ENCODE results near the gene TRIM73.
"Not testable (repeated sequence)": the region's sequence is repeated elsewhere in the genome, so short reads cannot be mapped to it uniquely, and the experiment has no call there.

Gene TRIM73

GRCh38 chr7:75403455-75404443, 8.3 kb downstream of the TRIM73 start:
- H2BK12ac ChIP-seq (ENCODE audit: low read length); H3K14ac ChIP-seq (ENCODE audit: low read length); H2BK120ac ChIP-seq (ENCODE audit: insufficient read depth, low read length, poor library complexity); H2AK5ac ChIP-seq (ENCODE audit: low read length); H3K9ac ChIP-seq (ENCODE audit: low read length); H3K4me1 ChIP-seq (ENCODE audit: control insufficient read depth in 1 of 2, insufficient read depth in 2 of 2, low read length in 2 of 2); H3K79me1 ChIP-seq (ENCODE audit: low read length); H3K23ac ChIP-seq (ENCODE audit: low read length); H3K27ac ChIP-seq (ENCODE audit: low read depth, low read length); H3K27me3 ChIP-seq (ENCODE audit: insufficient read depth, low read length); H4K91ac ChIP-seq (ENCODE audit: low read depth, low read length); H3K9me3 ChIP-seq (ENCODE audit: insufficient read depth, low read depth, low read length); H4K12ac ChIP-seq (ENCODE audit: low read depth, low read length); H3K79me2 ChIP-seq (ENCODE audit: control insufficient read depth, insufficient read depth, low read length, poor library complexity); H2BK5ac ChIP-seq (ENCODE audit: low read depth, low read length, poor library complexity); H3K4me3 ChIP-seq (ENCODE audit: low read depth, low read length); H3K36me3 ChIP-seq (ENCODE audit: control insufficient read depth in 1 of 2, insufficient read depth in 2 of 2, low read length in 2 of 2); H3K4me2 ChIP-seq (ENCODE audit: low read length); DNase-seq; H4K8ac ChIP-seq (ENCODE audit: low read depth, low read length); H2AFZ ChIP-seq (ENCODE audit: insufficient read depth, low read length, poor library complexity); H3K4ac ChIP-seq (ENCODE audit: low read depth, low read length); H3K18ac ChIP-seq (ENCODE audit: low read length): not testable (repeated sequence)
- WGBS (ENCODE audit: extremely low coverage, insufficient coverage, insufficient read length) = no CpG with 5 or more reads among the region's 28 CpGs

DNA sequence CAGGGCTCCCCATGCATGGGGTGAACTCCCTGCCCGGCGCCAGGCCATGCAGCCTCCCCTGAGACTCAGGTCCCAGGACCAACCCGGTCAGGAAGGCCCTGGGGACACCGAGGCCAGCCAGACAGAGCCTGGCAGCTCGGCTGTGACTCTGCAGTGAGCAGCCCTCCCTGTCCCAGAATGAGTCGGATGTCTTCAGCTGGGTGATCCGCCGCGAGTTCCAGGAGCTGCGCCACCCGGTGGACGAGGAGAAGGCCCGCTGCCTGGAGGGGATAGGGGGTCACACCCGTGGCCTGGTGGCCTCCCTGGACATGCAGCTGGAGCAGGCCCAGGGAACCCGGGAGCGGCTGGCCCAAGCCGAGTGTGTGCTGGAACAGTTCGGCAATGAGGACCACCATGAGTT, 9.2 kb downstream of the TRIM73 start:
- not testable (repeated sequence) for H3K79me1 ChIP-seq (ENCODE audit: low read length); H3K27me3 ChIP-seq (ENCODE audit: insufficient read depth, low read length); H2AFZ ChIP-seq (ENCODE audit: insufficient read depth, low read length, poor library complexity); H3K4me1 ChIP-seq (ENCODE audit: control insufficient read depth in 1 of 2, insufficient read depth in 2 of 2, low read length in 2 of 2); H2BK5ac ChIP-seq (ENCODE audit: low read depth, low read length, poor library complexity); H3K4ac ChIP-seq (ENCODE audit: low read depth, low read length); H2BK12ac ChIP-seq (ENCODE audit: low read length); DNase-seq; H3K9me3 ChIP-seq (ENCODE audit: insufficient read depth, low read depth, low read length); H3K79me2 ChIP-seq (ENCODE audit: control insufficient read depth, insufficient read depth, low read length, poor library complexity); H3K18ac ChIP-seq (ENCODE audit: low read length); H3K23ac ChIP-seq (ENCODE audit: low read length); H3K4me2 ChIP-seq (ENCODE audit: low read length); H3K9ac ChIP-seq (ENCODE audit: low read length); H3K36me3 ChIP-seq (ENCODE audit: control insufficient read depth in 1 of 2, insufficient read depth in 2 of 2, low read length in 2 of 2); H3K14ac ChIP-seq (ENCODE audit: low read length); H4K12ac ChIP-seq (ENCODE audit: low read depth, low read length); H4K91ac ChIP-seq (ENCODE audit: low read depth, low read length); H4K8ac ChIP-seq (ENCODE audit: low read depth, low read length); H2BK120ac ChIP-seq (ENCODE audit: insufficient read depth, low read length, poor library complexity); H2AK5ac ChIP-seq (ENCODE audit: low read length); H3K4me3 ChIP-seq (ENCODE audit: low read depth, low read length); H3K27ac ChIP-seq (ENCODE audit: low read depth, low read length)
- no CpG with 5 or more reads among the region's 18 CpGs for WGBS (ENCODE audit: extremely low coverage, insufficient coverage, insufficient read length)

DNA sequence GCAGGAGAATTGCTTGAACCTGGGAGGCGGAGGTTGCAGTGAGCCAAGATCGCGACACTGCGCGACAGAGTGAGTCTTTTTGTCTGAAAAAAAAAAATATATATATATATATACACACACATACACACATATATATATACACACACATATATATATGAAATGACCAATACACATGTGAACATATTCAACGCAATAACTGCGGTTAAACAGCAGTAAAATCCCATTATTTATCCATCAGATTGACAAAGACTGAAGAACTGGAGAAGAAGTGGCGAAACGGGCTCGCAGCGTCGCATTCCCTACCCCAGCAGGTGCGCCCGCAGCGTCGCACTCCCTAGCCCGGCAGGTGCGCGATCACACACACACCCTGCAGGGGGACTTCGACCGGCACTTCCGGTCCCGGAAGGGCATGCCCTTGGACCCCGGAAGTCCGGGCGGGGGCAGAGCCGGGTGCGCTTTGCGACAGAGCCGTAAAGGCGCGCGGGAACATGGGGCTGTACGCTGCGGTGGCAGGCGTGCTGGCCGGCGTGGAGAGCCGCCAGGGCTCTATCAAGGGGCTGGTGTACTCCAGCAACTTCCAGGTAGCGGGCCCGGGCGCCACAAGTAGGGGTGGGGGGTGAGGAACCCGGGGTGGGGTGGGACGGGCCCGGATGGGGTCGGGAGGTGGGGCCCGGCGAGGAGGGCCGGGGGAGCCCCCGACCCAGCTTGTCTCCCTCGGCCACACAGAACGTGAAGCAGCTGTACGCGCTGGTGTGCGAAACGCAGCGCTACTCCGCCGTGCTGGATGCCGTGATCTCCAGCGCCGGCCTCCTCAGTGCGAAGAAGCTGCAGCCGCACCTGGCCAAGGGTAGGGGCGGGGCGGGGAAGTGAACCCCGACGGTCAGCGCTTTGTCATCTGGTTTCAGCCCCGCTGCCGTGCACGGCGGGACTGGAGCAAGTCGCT, 14.7 kb downstream of the TRIM73 start:
- H3K27me3 ChIP-seq (ENCODE audit: insufficient read depth, low read length); H3K4me2 ChIP-seq (ENCODE audit: low read length); H3K36me3 ChIP-seq (ENCODE audit: control insufficient read depth in 1 of 2, insufficient read depth in 2 of 2, low read length in 2 of 2); H3K23ac ChIP-seq (ENCODE audit: low read length); H4K12ac ChIP-seq (ENCODE audit: low read depth, low read length); H4K91ac ChIP-seq (ENCODE audit: low read depth, low read length); H3K79me2 ChIP-seq (ENCODE audit: control insufficient read depth, insufficient read depth, low read length, poor library complexity); H3K18ac ChIP-seq (ENCODE audit: low read length); H2AK5ac ChIP-seq (ENCODE audit: low read length); H2BK5ac ChIP-seq (ENCODE audit: low read depth, low read length, poor library complexity); DNase-seq; H2BK120ac ChIP-seq (ENCODE audit: insufficient read depth, low read length, poor library complexity); H3K79me1 ChIP-seq (ENCODE audit: low read length); H3K9me3 ChIP-seq (ENCODE audit: insufficient read depth, low read depth, low read length); H3K14ac ChIP-seq (ENCODE audit: low read length); H2AFZ ChIP-seq (ENCODE audit: insufficient read depth, low read length, poor library complexity); H3K4me1 ChIP-seq (ENCODE audit: control insufficient read depth in 1 of 2, insufficient read depth in 2 of 2, low read length in 2 of 2); H3K27ac ChIP-seq (ENCODE audit: low read depth, low read length); H4K8ac ChIP-seq (ENCODE audit: low read depth, low read length); H3K4ac ChIP-seq (ENCODE audit: low read depth, low read length); H3K9ac ChIP-seq (ENCODE audit: low read length); H2BK12ac ChIP-seq (ENCODE audit: low read length); H3K4me3 ChIP-seq (ENCODE audit: low read depth, low read length): not testable (repeated sequence)
- no CpG with 5 or more reads among the region's 74 CpGs for WGBS (ENCODE audit: extremely low coverage, insufficient coverage, insufficient read length)

- not testable (repeated sequence) for H3K27me3 ChIP-seq (ENCODE audit: insufficient read depth, low read length); DNase-seq; H3K4me1 ChIP-seq (ENCODE audit: control insufficient read depth in 1 of 2, insufficient read depth in 2 of 2, low read length in 2 of 2); H3K27ac ChIP-seq (ENCODE audit: low read depth, low read length); H3K14ac ChIP-seq (ENCODE audit: low read length); H3K9me3 ChIP-seq (ENCODE audit: insufficient read depth, low read depth, low read length); H3K79me2 ChIP-seq (ENCODE audit: control insufficient read depth, insufficient read depth, low read length, poor library complexity); H3K23ac ChIP-seq (ENCODE audit: low read length); H2BK5ac ChIP-seq (ENCODE audit: low read depth, low read length, poor library complexity); H3K79me1 ChIP-seq (ENCODE audit: low read length); H2BK120ac ChIP-seq (ENCODE audit: insufficient read depth, low read length, poor library complexity); H4K91ac ChIP-seq (ENCODE audit: low read depth, low read length); H3K4ac ChIP-seq (ENCODE audit: low read depth, low read length); H3K4me3 ChIP-seq (ENCODE audit: low read depth, low read length); H2AK5ac ChIP-seq (ENCODE audit: low read length); H3K9ac ChIP-seq (ENCODE audit: low read length); H2AFZ ChIP-seq (ENCODE audit: insufficient read depth, low read length, poor library complexity); H3K18ac ChIP-seq (ENCODE audit: low read length); H3K4me2 ChIP-seq (ENCODE audit: low read length); H4K12ac ChIP-seq (ENCODE audit: low read depth, low read length); H2BK12ac ChIP-seq (ENCODE audit: low read length); H4K8ac ChIP-seq (ENCODE audit: low read depth, low read length)
- H3K36me3 ChIP-seq (ENCODE audit: control insufficient read depth in 1 of 2, insufficient read depth in 2 of 2, low read length in 2 of 2) = peaks cover 7 to 11% of the 10 kb centered on the region in 2 experiments
- no CpG with 5 or more reads among the region's 13 CpGs for WGBS (ENCODE audit: extremely low coverage, insufficient coverage, insufficient read length)
Observed at GRCh38 chr7:75410823-75411173, 15.4 kb downstream of the TRIM73 start.

All from trophoblast cell (in vitro differentiated cells and primary cell).